Measurements from ENCODE around the gene LARP4. TPM values are rescaled to one million over a fixed set of nuclear protein-coding genes. Genes with fewer than 3 reads are reported as not detected.
A peak's percentile ranks its signal among the peaks of the same experiment; 100 is the strongest.

The LARP4 gene
- total and polyA plus RNA-seq, 9 of the 15 experiments (the other 6 are each of a cell fraction or from before 2014, with no cell fraction given) = 31.6 to 84.5 (median 52.4) TPM

DNA sequence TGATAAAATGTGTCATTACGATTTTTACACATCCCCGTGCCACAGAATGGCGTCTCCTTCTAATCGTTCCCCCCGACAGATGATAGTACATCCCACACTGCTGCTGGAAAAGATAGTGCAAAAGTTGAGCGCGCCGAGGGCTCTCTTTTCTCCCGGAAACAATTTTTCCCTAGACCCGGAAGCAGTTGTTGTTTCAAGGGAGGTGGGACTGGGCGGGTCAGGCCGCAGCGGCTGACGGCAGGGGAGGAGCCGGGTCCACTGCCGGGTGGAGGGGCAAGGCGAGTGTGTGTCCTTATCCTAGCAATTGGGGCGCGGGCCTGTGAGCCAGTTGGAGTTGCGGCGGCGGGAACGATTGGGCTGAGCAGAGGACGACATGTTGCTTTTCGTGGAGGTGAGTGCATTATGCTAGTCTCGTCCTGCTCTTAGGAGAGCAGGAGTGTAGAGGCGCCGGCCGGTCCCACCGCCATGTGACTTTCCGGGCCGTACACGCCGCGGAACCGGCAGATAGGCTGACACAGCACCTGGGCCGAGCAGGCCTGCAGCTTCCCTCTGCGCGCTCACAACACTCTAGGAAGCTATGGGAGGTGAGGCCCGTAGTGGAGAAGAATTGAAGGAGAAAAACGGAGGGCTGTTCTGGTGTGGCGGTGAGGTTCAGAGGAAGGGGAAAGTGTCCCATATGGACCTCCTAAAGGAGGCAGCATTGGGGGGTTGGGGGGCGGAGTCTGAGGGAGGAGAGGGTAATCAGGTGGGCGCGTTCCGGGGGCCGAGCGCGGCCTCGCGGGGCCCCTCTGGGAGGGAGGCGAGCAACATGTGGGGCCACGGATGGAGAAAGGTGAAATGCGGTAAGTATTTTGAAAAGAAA is at the start of gene LARP4 (continued):
- TF ChIP-seq ZNF561 (CRISPR knock-in tag; conservative IDR thresholded peaks at IDR 0.05) = no peak
- TF ChIP-seq PHF21A (IDR thresholded peaks at IDR 0.05; ENCODE audit: borderline replicate concordance, low read depth) = no peak
- no peak for TF ChIP-seq NCOA6 (IDR thresholded peaks at IDR 0.05)
- TF ChIP-seq ZNF551 (CRISPR knock-in tag; IDR thresholded peaks at IDR 0.05) = no peak
- TF ChIP-seq TSC22D4 (tag; IDR thresholded peaks at IDR 0.05) = no peak
- TF ChIP-seq PTRF (tag; IDR thresholded peaks at IDR 0.05) = no peak
- TF ChIP-seq CEBPG (CRISPR knock-in tag; IDR thresholded peaks at IDR 0.05) = no peak; the same call in 1 of the 2 replicates
- no peak for TF ChIP-seq CEBPG (tag; conservative IDR thresholded peaks at IDR 0.05 in 1 of 2, IDR thresholded peaks at IDR 0.05 in 1 of 2)
- TF ChIP-seq, protein P1, sequence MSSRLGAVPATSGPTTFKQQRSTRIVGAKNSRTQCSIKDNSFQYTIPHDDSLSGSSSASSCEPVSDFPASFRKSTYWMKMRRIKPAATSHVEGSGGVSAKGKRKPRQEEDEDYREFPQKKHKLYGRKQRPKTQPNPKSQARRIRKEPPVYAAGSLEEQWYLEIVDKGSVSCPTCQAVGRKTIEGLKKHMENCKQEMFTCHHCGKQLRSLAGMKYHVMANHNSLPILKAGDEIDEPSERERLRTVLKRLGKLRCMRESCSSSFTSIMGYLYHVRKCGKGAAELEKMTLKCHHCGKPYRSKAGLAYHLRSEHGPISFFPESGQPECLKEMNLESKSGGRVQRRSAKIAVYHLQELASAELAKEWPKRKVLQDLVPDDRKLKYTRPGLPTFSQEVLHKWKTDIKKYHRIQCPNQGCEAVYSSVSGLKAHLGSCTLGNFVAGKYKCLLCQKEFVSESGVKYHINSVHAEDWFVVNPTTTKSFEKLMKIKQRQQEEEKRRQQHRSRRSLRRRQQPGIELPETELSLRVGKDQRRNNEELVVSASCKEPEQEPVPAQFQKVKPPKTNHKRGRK (tag; IDR thresholded peaks at IDR 0.05) = no peak
- no peak for TF ChIP-seq SMAD4 (CRISPR knock-in tag; conservative IDR thresholded peaks at IDR 0.05)
- peak; percentile 81 for TF ChIP-seq ARID1B (IDR thresholded peaks at IDR 0.05)
- no peak for TF ChIP-seq NFXL1 (CRISPR knock-in tag; IDR thresholded peaks at IDR 0.05)
- TF ChIP-seq MCM7 (IDR thresholded peaks at IDR 0.05) = no peak
- TF ChIP-seq, protein P2, sequence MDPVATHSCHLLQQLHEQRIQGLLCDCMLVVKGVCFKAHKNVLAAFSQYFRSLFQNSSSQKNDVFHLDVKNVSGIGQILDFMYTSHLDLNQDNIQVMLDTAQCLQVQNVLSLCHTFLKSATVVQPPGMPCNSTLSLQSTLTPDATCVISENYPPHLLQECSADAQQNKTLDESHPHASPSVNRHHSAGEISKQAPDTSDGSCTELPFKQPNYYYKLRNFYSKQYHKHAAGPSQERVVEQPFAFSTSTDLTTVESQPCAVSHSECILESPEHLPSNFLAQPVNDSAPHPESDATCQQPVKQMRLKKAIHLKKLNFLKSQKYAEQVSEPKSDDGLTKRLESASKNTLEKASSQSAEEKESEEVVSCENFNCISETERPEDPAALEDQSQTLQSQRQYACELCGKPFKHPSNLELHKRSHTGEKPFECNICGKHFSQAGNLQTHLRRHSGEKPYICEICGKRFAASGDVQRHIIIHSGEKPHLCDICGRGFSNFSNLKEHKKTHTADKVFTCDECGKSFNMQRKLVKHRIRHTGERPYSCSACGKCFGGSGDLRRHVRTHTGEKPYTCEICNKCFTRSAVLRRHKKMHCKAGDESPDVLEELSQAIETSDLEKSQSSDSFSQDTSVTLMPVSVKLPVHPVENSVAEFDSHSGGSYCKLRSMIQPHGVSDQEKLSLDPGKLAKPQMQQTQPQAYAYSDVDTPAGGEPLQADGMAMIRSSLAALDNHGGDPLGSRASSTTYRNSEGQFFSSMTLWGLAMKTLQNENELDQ (CRISPR knock-in tag; IDR thresholded peaks at IDR 0.05; ENCODE audit: borderline replicate concordance) = no peak
- TF ChIP-seq JUN (IDR thresholded peaks at IDR 0.05; ENCODE audit: borderline replicate concordance, low read depth, low read length) = no peak; the same call in 1 of the 2 replicates
- TF ChIP-seq JUN (CRISPR knock-in tag; IDR thresholded peaks at IDR 0.05; ENCODE audit: borderline replicate concordance) = peak; percentile 76; the same call in 1 of the 2 replicates
- TF ChIP-seq NFRKB (IDR thresholded peaks at IDR 0.05; ENCODE audit: low read depth) = peak; percentile 76; the same call in 1 of the 2 replicates
- TF ChIP-seq, protein P3, sequence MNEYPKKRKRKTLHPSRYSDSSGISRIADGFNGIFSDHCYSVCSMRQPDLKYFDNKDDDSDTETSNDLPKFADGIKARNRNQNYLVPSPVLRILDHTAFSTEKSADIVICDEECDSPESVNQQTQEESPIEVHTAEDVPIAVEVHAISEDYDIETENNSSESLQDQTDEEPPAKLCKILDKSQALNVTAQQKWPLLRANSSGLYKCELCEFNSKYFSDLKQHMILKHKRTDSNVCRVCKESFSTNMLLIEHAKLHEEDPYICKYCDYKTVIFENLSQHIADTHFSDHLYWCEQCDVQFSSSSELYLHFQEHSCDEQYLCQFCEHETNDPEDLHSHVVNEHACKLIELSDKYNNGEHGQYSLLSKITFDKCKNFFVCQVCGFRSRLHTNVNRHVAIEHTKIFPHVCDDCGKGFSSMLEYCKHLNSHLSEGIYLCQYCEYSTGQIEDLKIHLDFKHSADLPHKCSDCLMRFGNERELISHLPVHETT (CRISPR knock-in tag; conservative IDR thresholded peaks at IDR 0.05 in 1 of 2, IDR thresholded peaks at IDR 0.05 in 1 of 2) = peak in 1 of 2 experiments; percentile 77; a peak in 2 of 4 replicates
- TF ChIP-seq ZNF347 (CRISPR knock-in tag; IDR thresholded peaks at IDR 0.05; ENCODE audit: low read depth) = no peak
- TF ChIP-seq, protein P4, sequence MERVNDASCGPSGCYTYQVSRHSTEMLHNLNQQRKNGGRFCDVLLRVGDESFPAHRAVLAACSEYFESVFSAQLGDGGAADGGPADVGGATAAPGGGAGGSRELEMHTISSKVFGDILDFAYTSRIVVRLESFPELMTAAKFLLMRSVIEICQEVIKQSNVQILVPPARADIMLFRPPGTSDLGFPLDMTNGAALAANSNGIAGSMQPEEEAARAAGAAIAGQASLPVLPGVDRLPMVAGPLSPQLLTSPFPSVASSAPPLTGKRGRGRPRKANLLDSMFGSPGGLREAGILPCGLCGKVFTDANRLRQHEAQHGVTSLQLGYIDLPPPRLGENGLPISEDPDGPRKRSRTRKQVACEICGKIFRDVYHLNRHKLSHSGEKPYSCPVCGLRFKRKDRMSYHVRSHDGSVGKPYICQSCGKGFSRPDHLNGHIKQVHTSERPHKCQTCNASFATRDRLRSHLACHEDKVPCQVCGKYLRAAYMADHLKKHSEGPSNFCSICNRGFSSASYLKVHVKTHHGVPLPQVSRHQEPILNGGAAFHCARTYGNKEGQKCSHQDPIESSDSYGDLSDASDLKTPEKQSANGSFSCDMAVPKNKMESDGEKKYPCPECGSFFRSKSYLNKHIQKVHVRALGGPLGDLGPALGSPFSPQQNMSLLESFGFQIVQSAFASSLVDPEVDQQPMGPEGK (CRISPR knock-in tag; IDR thresholded peaks at IDR 0.05; ENCODE audit: borderline replicate concordance) = no peak
